SK-N-SH treated with all-trans-retinoic acid at 6 μM for 48 hours (cell line): ENCODE data around the gene SLC17A9.

Source experiments
- ATAC-seq: fragments of 200-7000 bp; cut with Tn5 transposase; 3 replicates; pipeline ENCODE4 v1.9.1; 2020; ENCODE audit warnings: mild to moderate bottlenecking, moderate library complexity
- ARNTL ChIP-seq: fragments of 450-650 bp; formaldehyde crosslinking; IDR thresholded peaks from 2 replicates; pipeline ENCODE4 v1.5.0; 2020; ENCODE audit warnings: low read depth, mild to moderate bottlenecking, moderate library complexity, borderline replicate concordance
- BACH2 ChIP-seq: fragments of 250-450 bp; sonication (Bioruptor Pico); IDR thresholded peaks from 2 replicates; pipeline ENCODE4 v1.9.0; 2021; ENCODE audit warnings: mild to moderate bottlenecking, borderline replicate concordance
- CSDC2 ChIP-seq: fragments of 250-450 bp; sonication (Bioruptor Pico); IDR thresholded peaks from 2 replicates; pipeline ENCODE4 v1.5.0; 2020; ENCODE audit warnings: mild to moderate bottlenecking, moderate library complexity
- CSRNP3 ChIP-seq: fragments of 250-450 bp; sonication (Bioruptor Pico); IDR thresholded peaks from 2 replicates; pipeline ENCODE4 v1.5.1; 2021; ENCODE audit warnings: mild to moderate bottlenecking, moderate library complexity
- ESRRG ChIP-seq: fragments of 250-450 bp; sonication (Bioruptor Pico); IDR thresholded peaks from 2 replicates; pipeline ENCODE4 v1.6.1; 2021; ENCODE audit warnings: mild to moderate bottlenecking
- GLIS3 ChIP-seq: fragments of 250-450 bp; sonication (Bioruptor Pico); IDR thresholded peaks from 2 replicates; pipeline ENCODE4 v1.5.0; 2020; ENCODE audit warnings: mild to moderate bottlenecking, moderate library complexity
- ISL1 ChIP-seq: fragments of 250-450 bp; sonication (Bioruptor Pico); IDR thresholded peaks from 2 replicates; pipeline ENCODE4 v2.1.2; 2022; ENCODE audit warnings: mild to moderate bottlenecking, moderate library complexity
- OSR1 ChIP-seq: fragments of 250-450 bp; sonication (Bioruptor Pico); IDR thresholded peaks from 2 replicates; pipeline ENCODE4 v1.8.0; 2022; ENCODE audit warnings: moderate library complexity, mild to moderate bottlenecking, inconsistent platforms
- PATZ1 ChIP-seq: fragments of 250-450 bp; sonication (Bioruptor Pico); IDR thresholded peaks from 2 replicates; pipeline ENCODE4 v1.8.0; 2020; ENCODE audit warnings: mild to moderate bottlenecking, moderate library complexity, borderline replicate concordance
- POU6F1 ChIP-seq: fragments of 250-450 bp; sonication (Bioruptor Pico); IDR thresholded peaks from 2 replicates; pipeline ENCODE4 v1.8.0; 2021; ENCODE audit warnings: low read depth, mild to moderate bottlenecking, moderate library complexity, borderline replicate concordance
- PPARA ChIP-seq: fragments of 250-450 bp; sonication (Bioruptor Pico); IDR thresholded peaks from 2 replicates; pipeline ENCODE4 v1.5.0; 2020; ENCODE audit warnings: mild to moderate bottlenecking, borderline replicate concordance
- RARB ChIP-seq: fragments of 250-450 bp; sonication (Bioruptor Pico); IDR thresholded peaks from 2 replicates; pipeline ENCODE4 v1.8.0; 2021; ENCODE audit warnings: mild to moderate bottlenecking, moderate library complexity
- SNAI2 ChIP-seq: fragments of 250-450 bp; sonication (Bioruptor Pico); IDR thresholded peaks from 2 replicates; pipeline ENCODE4 v1.5.0; 2020; ENCODE audit warnings: mild to moderate bottlenecking, moderate library complexity
- TCF4 ChIP-seq: fragments of 250-450 bp; sonication (Bioruptor Pico); IDR thresholded peaks from 2 replicates; pipeline ENCODE4 v1.8.0; 2021; ENCODE audit warnings: mild to moderate bottlenecking, moderate library complexity, borderline replicate concordance
- TOX ChIP-seq: fragments of 250-450 bp; sonication (Bioruptor Pico); IDR thresholded peaks from 2 replicates; pipeline ENCODE4 v1.8.0; 2021; ENCODE audit warnings: mild to moderate bottlenecking, moderate library complexity, borderline replicate concordance
- TSHZ2 ChIP-seq: fragments of 250-450 bp; sonication (Bioruptor Pico); IDR thresholded peaks from 2 replicates; pipeline ENCODE4 v1.5.0; 2020; ENCODE audit warnings: mild to moderate bottlenecking, moderate library complexity
- ZC3H10 ChIP-seq: fragments of 250-450 bp; sonication (Bioruptor Pico); IDR thresholded peaks from 2 replicates; pipeline ENCODE4 v1.5.1; 2021; ENCODE audit warnings: mild to moderate bottlenecking, moderate library complexity
- ZFP3 ChIP-seq: fragments of 250-450 bp; sonication (Bioruptor Pico); IDR thresholded peaks from 2 replicates; pipeline ENCODE4 v1.5.0; 2020; ENCODE audit warnings: mild to moderate bottlenecking, moderate library complexity
- ZFP30 ChIP-seq: fragments of 450-650 bp; formaldehyde crosslinking; IDR thresholded peaks from 2 replicates; pipeline ENCODE4 v1.5.0; 2022; ENCODE audit warnings: mild to moderate bottlenecking, moderate library complexity
- ZNF565 ChIP-seq: fragments of 450-650 bp; formaldehyde crosslinking; conservative IDR thresholded peaks from 2 replicates; pipeline ENCODE4 v1.5.0; 2020; ENCODE audit warnings: low read depth, mild to moderate bottlenecking, moderate library complexity
- ZNF8 ChIP-seq: fragments of 450-650 bp; formaldehyde crosslinking; IDR thresholded peaks from 2 replicates; pipeline ENCODE4 v1.5.0; 2020; ENCODE audit warnings: mild to moderate bottlenecking, moderate library complexity
- TF ChIP-seq, protein P1 (sequence below): fragments of 250-450 bp; sonication (Bioruptor Pico); IDR thresholded peaks from 2 replicates; pipeline ENCODE4 v1.5.1; 2020; ENCODE audit warnings: low read depth, mild to moderate bottlenecking, moderate library complexity

Gene SLC17A9

GRCh38 chr20:62944746-62945145, 7.8 kb upstream of the SLC17A9 start:
- TF ChIP-seq CSDC2 (CRISPR knock-in tag) (no peak), SNAI2 (CRISPR knock-in tag) (no peak), PATZ1 (no peak), ISL1 (no peak), POU6F1 (CRISPR knock-in tag) (no peak), ZFP30 (CRISPR knock-in tag) (no peak), GLIS3 (CRISPR knock-in tag) (no peak), TOX (CRISPR knock-in tag) (no peak), ZNF8 (CRISPR knock-in tag) (no peak), TCF4 (CRISPR knock-in tag) (no peak), ZFP3 (CRISPR knock-in tag) (no peak)
- ATAC-seq, result no peak

- TF ChIP-seq RARB (CRISPR knock-in tag) (no peak), ZNF565 (no peak), ESRRG (no peak), ISL1 (no peak), CSRNP3 (CRISPR knock-in tag) (no peak), ZFP3 (CRISPR knock-in tag) (no peak), POU6F1 (CRISPR knock-in tag) (no peak), ZNF8 (CRISPR knock-in tag) (no peak), OSR1 (CRISPR knock-in tag) (no peak), ZFP30 (CRISPR knock-in tag) (no peak), PATZ1 (no peak), TSHZ2 (no peak), PPARA (CRISPR knock-in tag) (no peak), CSDC2 (CRISPR knock-in tag) (no peak), ZC3H10 (CRISPR knock-in tag) (no peak), BACH2 (CRISPR knock-in tag) (no peak), ARNTL (CRISPR knock-in tag) (no peak)
- TF ChIP-seq, protein P1, sequence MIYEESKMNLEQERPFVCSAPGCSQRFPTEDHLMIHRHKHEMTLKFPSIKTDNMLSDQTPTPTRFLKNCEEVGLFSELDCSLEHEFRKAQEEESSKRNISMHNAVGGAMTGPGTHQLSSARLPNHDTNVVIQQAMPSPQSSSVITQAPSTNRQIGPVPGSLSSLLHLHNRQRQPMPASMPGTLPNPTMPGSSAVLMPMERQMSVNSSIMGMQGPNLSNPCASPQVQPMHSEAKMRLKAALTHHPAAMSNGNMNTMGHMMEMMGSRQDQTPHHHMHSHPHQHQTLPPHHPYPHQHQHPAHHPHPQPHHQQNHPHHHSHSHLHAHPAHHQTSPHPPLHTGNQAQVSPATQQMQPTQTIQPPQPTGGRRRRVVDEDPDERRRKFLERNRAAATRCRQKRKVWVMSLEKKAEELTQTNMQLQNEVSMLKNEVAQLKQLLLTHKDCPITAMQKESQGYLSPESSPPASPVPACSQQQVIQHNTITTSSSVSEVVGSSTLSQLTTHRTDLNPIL (CRISPR knock-in tag), result no peak
- TF ChIP-seq, all 23 proteins: peak for 0
- no peak for ATAC-seq
These were observed 6.7 kb upstream of the SLC17A9 start for GRCh38 chr20:62945771-62946339.
